Stimulated activated CD8-positive, alpha-beta memory T cell treated with anti-CD3 and anti-CD28 coated beads, Interleukin-15, amount 100 ng/mL, for 4 hours (primary cell): Measurements from ENCODE around the gene USP54.

ENCODE experiments used
- DNase-seq, 2 donors: peaks; one replicate each; pipeline ENCODE4 v3.0.0-alpha.2; 2020; ENCODE audit warnings: low read depth in 2 of 2

USP54 gene

DNA sequence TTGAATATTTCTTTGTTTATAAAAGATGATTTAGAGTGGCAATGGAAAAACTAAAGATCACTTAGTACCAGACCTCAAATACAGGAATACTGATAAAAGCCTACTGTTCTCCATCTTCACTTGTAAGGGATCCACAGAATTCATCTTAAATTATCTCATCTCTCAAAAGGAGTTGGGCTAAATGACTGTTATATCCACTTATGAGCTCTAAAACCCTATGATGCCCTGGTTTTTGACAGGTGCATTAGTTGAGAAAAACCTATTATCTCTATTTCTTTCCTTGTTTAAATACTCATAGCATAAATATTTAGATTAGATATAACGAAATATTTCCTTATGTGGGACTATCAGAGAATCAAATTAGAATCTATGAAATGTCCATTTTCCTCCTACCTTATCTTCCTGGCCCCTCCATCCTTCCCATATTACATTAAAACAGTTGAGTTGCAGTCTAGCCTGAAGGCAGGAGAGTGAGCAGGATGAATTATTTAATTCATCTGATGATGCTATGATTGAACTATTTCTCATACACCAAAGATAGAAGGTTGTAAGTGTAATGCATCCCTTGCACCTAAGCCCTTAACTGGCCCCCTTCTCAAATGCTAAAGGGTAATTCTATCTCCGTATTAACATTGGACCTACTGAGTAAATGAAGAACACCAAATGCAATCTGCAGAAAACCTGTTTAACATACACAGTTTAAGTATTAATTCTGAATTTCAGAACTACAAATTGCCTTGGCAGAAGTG is 125.0 kb downstream of the USP54 start:
- DNase-seq, result no peak

DNA sequence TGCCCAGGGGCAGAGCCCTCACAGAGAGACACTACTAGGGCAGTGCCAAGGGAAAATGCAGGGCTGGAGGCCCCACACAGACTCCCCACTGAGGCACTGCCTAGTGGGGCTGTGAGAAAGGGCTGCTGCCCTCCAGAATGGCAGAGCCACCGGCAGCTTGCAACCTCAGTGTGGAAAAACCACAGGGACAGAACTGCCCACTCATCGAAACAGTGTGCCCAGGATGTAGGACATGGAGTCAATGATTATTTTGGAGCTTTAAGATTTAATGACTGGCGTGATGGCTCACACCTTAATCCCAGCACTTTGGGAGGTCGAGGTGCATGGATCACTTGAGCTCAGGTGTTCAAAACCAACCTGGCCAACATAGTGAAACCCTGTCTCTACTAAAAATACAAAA is 130.2 kb downstream of the USP54 start:
- no peak for DNase-seq

DNA sequence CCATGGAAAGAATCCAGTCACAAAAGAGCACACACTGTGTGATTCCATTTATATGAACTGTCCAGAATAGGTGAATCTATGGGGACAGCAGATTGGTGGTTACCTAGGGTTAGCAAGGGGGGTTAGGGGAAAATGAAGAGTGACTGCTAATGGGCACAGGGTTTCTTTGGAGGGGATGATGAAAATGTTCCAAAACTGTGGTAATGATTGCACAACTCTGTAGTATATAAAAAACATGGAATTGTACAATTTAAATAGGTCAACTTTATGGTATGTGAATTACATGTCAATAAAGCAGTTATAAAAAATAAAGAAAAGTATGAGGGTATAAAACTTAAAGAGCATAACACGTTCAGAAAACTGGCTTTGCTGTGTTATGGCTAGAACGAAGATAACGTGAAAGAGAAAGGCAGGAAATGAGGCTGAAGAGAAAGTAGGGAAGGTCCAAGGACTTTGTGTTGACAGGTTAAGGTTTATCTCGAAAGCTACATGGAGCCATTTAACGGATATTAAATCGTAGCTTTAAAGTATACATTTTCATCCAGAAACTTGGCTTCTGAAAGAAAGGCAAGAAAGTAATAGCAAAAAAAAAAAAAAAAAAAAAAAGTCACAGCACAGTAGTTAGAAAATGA is 131.3 kb downstream of the USP54 start:
- no peak for DNase-seq

DNA sequence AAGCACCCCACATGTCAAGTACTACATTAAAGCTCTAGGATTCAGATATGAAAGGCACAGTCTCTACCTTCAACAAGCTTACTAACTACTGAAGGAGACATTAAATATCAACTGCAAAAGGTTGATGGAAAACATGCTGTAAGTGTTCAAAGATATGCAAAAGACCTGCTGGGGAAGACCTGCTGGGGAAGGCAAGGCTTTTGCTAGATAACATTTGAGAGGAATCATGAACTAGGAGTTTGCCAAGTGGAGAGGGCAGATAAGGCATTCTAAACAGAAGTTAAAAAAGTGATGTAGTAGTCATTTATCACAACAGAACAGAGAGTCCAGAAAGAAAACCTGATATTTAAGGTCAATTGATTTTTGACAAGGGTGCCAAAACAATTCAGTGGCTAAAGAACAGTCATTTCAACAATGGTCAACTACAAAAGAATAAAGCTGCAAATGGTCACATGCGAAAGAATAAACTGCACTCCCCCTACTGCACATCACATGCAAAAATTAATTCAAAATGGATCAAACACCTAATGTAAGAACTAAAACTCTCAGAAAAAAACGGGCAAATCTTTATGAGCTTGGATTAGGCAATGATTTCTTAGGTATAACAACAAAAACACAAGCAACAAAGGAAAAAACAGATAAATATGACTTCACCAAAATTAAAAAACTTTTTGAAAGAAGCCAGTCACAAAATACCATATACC is 134.8 kb downstream of the USP54 start:
- no peak for DNase-seq

GRCh38 chr10:73449113-73449512 is 142.0 kb downstream of the USP54 start:
- DNase-seq, result no peak

GRCh38 chr10:73448384-73448783 is 142.8 kb downstream of the USP54 start:
- no peak for DNase-seq
